Osteocyte (in vitro differentiated cells): ENCODE data around the gene SARNP. TPM values are rescaled to one million over a fixed set of nuclear protein-coding genes. Genes with fewer than 3 reads are reported as not detected.

Experiments used
- DNase-seq: peaks from one replicate; pipeline ENCODE4 v3.0.0; 2021; ENCODE audit warnings: mixed read lengths; ENCODE audit not compliant: unreplicated experiment; ENCODE audit errors: extremely low spot score
- H3K27ac Mint-ChIP-seq: one replicate; pipeline ENCODE4 v1.8.0; 2021; ENCODE audit warnings: mild to moderate bottlenecking, mixed read lengths; ENCODE audit not compliant: unreplicated experiment
- H3K27me3 Mint-ChIP-seq: one replicate; pipeline ENCODE4 v1.8.0; 2021; ENCODE audit warnings: mixed read lengths; ENCODE audit not compliant: unreplicated experiment
- H3K36me3 Mint-ChIP-seq: one replicate; pipeline ENCODE4 v1.8.0; 2021; ENCODE audit warnings: mixed read lengths; ENCODE audit not compliant: unreplicated experiment
- H3K4me1 Mint-ChIP-seq: one replicate; pipeline ENCODE4 v1.8.0; 2021; ENCODE audit warnings: mixed read lengths; ENCODE audit not compliant: unreplicated experiment
- H3K4me3 Mint-ChIP-seq: one replicate; pipeline ENCODE4 v1.8.0; 2021; ENCODE audit warnings: mild to moderate bottlenecking, moderate library complexity, mixed read lengths; ENCODE audit not compliant: unreplicated experiment
- H3K9me3 Mint-ChIP-seq: one replicate; pipeline ENCODE4 v1.8.0; 2021; ENCODE audit warnings: mixed read lengths; ENCODE audit not compliant: unreplicated experiment
- CTCF ChIP-seq: fragments of 200-600 bp; sonication (generic); IDR thresholded peaks from 2 replicates; pipeline ENCODE4 v1.5.0; 2021; ENCODE audit warnings: antibody characterized with exemption, mild to moderate bottlenecking, moderate library complexity
- total RNA-seq: library from RNA; stranded (reverse); gene quantifications from 2 replicates; pipeline ENCODE4 v1.2.1, GENCODE V29; 2021

The SARNP gene
- total RNA-seq, 1 donor from 2014 or later: 56.1 TPM

GRCh38 chr12:55861871-55862270 lies 44.3 kb upstream of the SARNP start:
- no peak for TF ChIP-seq CTCF
- H3K9me3 Mint-ChIP-seq: peaks cover 4% of the 10 kb centered on the region
- H3K4me3 Mint-ChIP-seq: no peak overlapping the region
- no peak overlapping the region for H3K27ac Mint-ChIP-seq
- no peaks in the 10 kb centered on the region for H3K4me1 Mint-ChIP-seq
- DNase-seq: no peak
- no peaks in the 10 kb centered on the region for H3K27me3 Mint-ChIP-seq
- H3K36me3 Mint-ChIP-seq: no peaks in the 10 kb centered on the region

GRCh38 chr12:55861396-55861795 lies 43.9 kb upstream of the SARNP start:
- TF ChIP-seq CTCF: no peak
- Mint-ChIP-seq H3K36me3 (no peaks in the 10 kb centered on the region), H3K4me3 (no peak overlapping the region), H3K9me3 (peaks cover 4% of the 10 kb centered on the region), H3K27ac (no peak overlapping the region), H3K27me3 (no peaks in the 10 kb centered on the region), H3K4me1 (no peaks in the 10 kb centered on the region)
- no peak for DNase-seq

GRCh38 chr12:55852740-55853139 lies 35.2 kb upstream of the SARNP start:
- TF ChIP-seq CTCF: no peak
- Mint-ChIP-seq H3K27me3 (no peaks in the 10 kb centered on the region), H3K27ac (no peak overlapping the region), H3K4me1 (peaks cover 9% of the 10 kb centered on the region), H3K36me3 (no peaks in the 10 kb centered on the region), H3K9me3 (no peaks in the 10 kb centered on the region), H3K4me3 (no peak overlapping the region)
- no peak for DNase-seq

- H3K27me3 Mint-ChIP-seq: no peaks in the 10 kb centered on the region
- no peak overlapping the region for H3K4me3 Mint-ChIP-seq
- no peak for TF ChIP-seq CTCF
- no peak for DNase-seq
- H3K9me3 Mint-ChIP-seq: no peaks in the 10 kb centered on the region
- peaks cover 26% of the 10 kb centered on the region for H3K4me1 Mint-ChIP-seq
- no peak overlapping the region for H3K27ac Mint-ChIP-seq
- no peaks in the 10 kb centered on the region for H3K36me3 Mint-ChIP-seq
These were observed 33.4 kb upstream of the SARNP start for GRCh38 chr12:55850893-55851292.

GRCh38 chr12:55850401-55850800 lies 32.9 kb upstream of the SARNP start:
- Mint-ChIP-seq H3K4me3 (no peak overlapping the region), H3K36me3 (no peaks in the 10 kb centered on the region), H3K9me3 (no peaks in the 10 kb centered on the region), H3K27ac (no peak overlapping the region), H3K4me1 (peaks cover 31% of the 10 kb centered on the region), H3K27me3 (no peaks in the 10 kb centered on the region)
- no peak for TF ChIP-seq CTCF
- DNase-seq: no peak
